RCC 7860 (cell line): ENCODE results near the gene RNF149.
A peak's percentile ranks its signal among the peaks of the same experiment; 100 is the strongest.
"Not testable (repeated sequence)": the region's sequence is repeated elsewhere in the genome, so short reads cannot be mapped to it uniquely, and the experiment has no call there.

ENCODE experiments used
- DNase-seq: peaks from one replicate; pipeline ENCODE4 v3.0.0-alpha.2; 2015; ENCODE audit warnings: low spot score
- FAIRE-seq: peaks from 2 replicates; lab custom pipeline; 2012; peaks lifted over from hg19 to GRCh38; lab: Jason Lieb, UNC

RNF149 gene

DNA sequence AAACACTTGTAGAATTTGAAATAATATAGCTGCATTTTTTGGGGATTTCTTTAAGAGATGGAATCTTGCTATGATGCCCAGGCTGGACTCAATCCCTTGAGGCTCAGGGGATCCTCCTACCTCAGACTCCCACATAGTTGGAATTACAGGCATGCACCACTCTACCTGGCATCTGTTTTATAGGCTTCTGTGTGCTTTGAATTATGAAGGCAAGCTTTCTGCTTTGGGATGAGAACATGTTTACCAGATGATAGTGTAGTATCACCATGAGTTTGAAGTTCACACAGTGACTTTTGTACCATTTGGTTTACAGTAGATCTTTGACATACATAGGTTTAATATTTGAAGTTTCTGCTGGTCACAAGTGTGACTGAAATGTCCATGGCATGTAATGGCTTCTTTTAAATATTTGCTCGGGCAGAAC lies 45.1 kb downstream of the RNF149 start:
- DNase-seq (no peak), FAIRE-seq (no peak)

DNA sequence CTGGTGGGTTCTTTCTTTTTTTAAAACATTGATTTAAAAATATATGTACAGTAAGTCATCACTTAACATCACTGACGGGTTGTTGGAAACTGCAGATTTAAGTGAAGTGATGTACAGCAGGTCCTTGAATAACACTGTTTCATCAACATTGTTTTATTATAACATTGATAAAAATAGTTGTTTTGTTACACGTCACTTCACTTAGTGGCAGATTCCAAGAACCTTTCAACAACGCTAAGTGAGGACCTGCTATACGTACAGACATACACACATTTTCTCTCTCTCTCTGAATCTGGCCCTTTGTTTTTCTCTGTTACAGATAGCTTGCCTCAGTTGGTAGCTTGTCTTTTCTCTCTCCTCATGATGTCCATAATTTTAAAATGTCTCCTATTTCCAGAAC lies 46.4 kb downstream of the RNF149 start:
- FAIRE-seq (no peak), DNase-seq (no peak)

DNA sequence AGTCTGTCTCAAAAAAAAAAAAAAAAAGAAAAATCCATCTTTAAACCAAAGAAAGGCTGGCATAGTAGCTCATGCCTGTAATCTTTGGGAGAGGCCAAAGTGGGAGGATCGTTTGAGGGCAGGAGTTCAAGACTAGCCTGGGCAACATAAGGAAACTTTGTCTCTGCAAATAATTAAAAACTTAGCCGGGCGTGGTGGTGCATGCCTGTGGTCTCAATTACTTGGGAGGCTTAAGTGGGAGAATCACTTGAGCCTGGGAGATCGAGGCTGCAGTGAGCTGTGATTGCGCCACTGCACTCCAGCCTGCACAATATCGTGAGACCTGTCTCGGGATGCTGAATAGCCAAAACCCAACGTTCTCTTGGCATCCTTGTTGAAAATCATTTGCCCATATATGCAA lies 49.7 kb downstream of the RNF149 start:
- no peak for FAIRE-seq
- no peak for DNase-seq

DNA sequence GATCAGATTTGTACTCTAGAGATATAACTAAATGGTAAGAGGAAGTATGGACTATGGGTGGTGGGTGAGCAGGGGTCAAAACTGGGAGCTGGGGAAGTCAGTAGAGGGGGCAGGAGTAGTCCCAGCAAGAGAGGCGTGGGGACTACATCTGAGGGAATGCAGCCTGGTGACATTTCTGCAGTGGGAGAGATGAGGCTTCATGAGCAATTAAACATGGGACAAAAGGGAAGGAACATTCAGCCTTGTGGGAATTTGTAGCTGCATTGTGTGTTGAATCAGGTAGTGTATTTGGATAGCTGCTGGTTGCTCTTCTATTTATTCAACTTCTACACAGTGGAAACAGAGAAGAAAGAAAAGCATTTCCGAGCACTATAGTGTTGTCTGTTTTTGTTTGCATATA lies 52.2 kb downstream of the RNF149 start:
- no peak for FAIRE-seq

DNA sequence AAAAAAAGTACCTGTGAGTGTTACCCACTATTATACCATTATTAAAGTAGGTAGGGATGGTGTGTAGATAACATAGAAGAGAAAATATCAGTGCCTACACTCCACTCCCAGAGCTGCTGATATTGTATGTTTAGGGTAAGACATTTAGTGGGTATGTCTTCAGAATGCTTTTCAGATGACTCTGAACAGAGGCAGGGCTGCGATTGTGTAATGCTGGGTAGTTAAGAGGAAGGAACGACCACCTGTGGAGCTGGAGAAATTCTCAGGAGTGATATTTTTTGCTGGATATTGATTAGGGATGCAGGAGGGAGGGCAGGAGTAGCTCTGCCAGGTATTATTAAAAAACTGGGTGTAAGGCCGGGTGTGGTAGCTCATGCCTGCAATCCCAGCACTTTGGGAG lies 53.0 kb downstream of the RNF149 start:
- DNase-seq (no peak), FAIRE-seq (no peak)

More for the DNA sequence above, 52.2 kb downstream of the RNF149 start:
- no peak for DNase-seq

DNA sequence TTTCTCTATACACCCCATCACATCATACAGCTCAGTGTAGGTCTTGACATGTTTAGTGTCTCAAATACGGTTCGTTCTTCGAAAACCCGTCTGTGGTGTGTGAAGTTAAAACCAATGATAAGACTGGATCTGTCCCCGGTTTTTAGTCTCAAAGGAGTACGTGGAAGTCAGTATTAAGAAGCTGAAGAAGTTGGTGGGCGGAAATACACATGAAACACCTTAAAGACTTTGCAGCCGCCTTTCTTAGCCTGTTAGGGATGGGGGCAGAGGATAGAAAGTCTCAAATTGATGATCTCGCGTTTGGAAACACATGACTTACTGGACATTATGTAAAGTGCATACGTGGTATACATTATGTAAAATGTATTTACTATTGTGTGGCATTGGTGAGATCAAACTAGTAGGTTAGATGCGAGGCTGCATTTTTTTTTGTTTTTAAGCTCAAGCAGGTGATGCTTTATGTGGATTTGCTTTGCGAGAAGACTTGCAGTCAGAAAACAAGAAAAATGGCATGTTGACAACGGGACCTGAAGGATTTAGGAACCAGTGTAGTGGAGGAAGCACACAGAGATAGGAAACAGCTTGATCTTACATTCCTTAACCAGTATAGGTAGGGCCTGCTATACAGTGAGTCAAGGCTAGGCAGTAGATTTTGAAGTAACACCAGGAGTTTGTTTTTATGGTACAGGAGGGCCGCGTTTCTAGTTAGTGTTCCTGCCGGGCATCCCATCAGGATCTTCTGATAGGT lies 54.6 kb downstream of the RNF149 start:
- no peak for FAIRE-seq

DNA sequence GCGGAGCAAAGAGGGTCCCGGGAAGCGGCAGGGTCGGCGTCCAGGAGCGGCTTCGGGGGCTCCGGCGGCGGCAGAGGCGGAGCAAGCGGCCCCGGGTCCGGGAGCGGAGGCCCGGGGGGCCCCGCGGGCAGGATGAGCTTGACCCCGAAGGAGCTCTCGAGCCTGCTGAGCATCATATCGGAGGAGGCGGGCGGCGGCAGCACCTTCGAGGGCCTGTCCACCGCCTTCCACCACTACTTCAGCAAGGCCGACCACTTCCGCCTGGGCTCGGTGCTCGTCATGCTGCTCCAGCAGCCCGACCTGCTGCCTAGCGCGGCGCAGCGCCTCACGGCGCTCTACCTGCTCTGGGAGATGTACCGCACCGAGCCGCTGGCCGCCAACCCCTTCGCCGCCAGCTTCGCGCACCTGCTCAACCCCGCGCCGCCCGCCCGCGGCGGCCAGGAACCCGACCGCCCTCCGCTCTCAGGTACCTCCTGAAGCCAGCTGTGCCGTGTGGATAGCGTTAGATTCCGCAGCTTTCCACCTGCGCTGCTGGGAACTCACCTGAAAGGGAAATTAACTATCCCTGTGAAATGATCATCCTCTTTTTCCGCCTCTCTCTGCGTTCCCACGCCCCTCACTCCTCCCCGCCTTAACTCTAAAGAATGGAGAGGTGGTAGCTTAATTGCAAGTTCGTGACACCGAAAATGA lies 55.3 kb downstream of the RNF149 start:
- FAIRE-seq = no peak

More for the DNA sequence above, 54.6 kb downstream of the RNF149 start:
- DNase-seq = no peak

DNA sequence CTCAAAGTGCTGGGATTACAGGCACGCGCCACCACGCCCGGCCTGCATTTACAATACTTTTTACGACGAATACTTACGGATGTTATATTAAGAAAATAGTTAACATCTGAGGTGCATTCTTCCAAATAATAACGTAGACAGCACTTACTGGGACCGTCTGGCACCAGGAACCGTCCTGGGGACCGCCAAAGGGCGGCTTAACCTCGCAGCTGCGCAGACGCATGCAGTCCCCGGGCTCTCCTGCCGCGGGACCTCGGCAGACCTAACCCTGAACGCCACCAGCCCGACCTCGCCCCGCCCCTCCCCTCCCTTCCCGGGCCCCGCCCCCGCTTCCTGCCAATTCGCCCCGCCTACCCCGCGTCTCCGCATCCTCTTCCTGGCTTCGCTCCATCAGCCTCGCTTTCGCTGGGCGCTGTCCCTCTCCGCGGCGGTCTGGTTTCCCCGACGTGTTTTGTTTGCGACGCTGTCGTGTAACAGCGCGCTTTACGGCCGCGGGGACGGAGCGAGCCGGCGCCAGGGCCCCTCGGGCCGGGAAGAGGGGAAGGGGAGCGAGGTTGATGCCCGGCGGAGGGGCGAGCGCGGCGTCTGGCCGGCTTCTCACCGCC lies 56.0 kb downstream of the RNF149 start, which contains the start of gene CNOT11:
CNOT11 (plus strand) TSS at position 479 of the 605 bp plus-strand sequence; CDS start at position 558, 79 bp downstream.
- DNase-seq (peak; percentile 96), FAIRE-seq (peak; percentile 21)

More for the DNA sequence above, 55.3 kb downstream of the RNF149 start:
- DNase-seq = peak; percentile 50

DNA sequence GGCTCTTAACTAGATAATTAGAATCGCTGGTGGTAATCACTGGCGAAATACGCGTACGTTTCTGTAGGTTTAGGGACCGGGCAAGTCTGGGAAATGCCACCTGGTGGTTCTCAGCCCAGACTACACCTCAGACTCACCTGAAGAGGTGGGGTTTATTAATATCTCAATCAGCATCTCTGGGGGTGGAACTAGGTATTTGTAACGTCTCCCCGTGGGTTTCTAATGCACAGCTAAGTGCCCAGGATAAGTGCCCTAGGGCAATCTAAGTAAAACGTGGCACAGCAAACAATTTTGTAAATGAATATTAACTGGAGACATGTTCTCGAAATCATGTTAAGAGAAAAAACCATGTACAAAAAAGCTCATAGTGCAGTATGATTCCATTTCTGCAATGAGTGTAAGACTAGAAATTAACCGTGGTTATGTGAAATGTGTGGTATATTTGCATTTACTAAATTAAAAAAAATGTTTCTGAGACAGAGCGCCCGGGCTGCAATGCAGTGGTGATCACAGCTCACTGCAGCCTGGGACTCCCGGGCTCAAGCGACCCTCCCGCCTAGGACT lies 56.6 kb downstream of the RNF149 start:
- no peak for FAIRE-seq
- DNase-seq = peak; percentile 24

DNA sequence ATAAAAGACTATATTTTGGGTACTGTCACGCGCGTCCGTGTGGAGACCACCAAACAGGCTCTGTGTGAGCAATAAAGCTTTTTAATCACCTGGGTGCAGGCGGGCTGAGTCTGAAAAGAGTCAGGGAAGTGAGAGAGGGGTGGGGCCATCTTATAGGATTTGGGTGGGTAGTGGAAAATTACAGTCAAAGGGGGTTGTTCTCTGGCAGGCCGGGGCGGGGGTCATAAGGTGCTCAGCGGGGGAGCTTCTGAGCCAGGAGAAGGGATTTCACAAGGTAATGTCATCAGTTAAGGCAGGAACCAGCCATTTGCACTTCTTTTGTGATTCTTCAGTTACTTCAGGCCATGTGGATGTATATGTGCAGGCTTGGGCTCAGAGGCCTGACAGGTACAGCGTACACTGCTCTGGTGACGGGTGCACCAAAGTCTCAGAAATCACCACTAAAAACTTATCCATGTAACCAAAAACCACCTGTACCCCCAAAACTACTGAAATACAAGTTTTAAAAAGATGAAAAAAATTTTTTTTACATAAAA lies 57.2 kb downstream of the RNF149 start:
- not testable (repeated sequence) for DNase-seq, FAIRE-seq

DNA sequence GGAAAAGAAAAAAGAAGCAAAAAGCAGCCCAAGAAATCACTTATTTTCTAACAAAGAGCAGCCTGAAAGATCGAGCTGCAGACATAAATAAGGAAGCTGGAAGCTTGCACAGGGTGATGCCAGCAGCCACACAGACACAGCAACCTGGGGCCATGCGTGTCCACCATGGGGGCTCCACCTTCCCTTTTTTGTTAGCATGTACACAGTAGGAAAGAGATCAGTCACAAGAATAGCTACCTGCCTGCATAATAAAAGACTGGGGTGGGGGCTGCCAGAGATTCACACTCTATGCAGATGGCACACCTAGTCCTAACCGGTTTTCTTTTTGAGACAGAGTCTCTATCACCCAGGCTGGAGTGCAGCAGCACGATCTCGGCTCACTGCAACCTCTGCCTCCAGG lies 58.7 kb downstream of the RNF149 start:
- DNase-seq (no peak), FAIRE-seq (no peak)

DNA sequence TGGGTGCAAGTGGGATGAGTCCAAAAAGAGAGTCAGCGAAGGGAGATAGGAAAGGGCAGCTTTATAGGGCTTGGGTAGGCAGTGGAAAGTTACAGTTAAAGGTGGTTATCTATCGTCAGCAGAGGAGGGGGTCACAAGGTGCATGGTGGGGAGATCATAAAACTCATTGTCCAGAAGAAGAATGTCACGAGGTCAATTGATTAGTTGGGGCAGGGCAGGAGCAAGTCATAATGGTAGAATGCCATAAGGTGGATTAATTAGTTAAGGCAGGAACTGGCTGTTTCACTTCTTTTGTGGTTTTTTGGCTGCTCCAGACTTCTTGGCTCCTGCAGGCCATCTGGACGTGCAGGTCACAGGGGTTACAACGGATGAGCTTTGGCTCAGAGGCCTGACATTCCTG lies 59.7 kb downstream of the RNF149 start:
- not testable (repeated sequence) for FAIRE-seq, DNase-seq

DNA sequence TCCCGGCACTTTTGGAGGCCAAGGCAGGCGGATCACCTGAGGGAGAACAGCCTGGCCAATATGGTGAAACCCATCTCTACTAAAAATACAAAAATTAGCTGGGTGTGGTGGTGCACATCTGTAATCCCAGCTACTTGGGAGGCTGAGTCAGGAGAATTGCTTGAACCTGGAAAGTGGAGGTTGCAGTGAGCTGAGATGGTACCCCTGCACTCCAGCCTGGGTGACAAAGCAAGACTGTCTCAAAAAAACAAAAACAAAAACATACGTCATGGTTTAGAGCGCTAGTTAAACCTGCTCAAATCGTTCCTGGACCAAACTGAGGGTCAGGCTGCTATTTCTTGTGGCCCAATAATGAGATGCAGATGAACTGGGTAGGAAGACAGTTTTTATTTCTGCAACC lies 63.0 kb downstream of the RNF149 start:
- not testable (repeated sequence) for DNase-seq, FAIRE-seq

DNA sequence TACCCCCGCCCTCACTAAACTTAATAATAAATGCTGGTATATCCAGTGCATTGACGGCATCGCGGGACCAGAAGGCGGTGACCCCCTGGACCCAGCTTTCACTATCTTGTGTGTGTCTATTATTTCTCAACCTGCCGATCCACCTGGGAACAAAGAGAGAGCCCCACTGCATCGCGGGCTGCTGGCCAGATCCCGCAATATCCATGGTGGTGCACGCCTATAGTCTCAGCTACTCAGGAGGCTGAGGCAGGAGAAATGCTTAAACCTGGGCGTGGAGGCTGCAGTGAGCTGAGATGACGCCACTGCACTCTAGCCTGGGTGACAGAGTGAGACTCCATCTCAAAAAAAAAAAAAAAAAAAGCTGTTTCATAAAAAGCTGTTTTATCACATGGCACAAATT lies 63.6 kb downstream of the RNF149 start:
- FAIRE-seq, DNase-seq: not testable (repeated sequence)

DNA sequence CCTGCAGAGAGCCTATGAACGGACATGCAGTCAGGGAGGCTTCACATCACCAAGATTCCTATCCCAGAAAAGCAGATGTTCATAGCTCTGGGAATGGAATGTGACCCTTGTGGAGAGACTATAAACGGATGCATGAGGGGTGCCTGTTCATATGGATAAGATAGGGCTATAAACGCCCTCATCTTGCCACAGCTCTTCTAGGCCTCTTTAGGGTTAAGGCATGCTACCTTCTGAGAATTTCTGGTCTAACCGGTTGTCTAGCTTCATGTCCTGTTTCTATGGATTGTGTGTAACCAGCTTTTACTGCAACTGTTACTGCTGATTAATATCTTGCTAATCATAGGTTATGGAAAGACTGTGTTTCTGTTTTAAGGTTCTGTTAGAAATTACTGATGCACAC lies 64.1 kb downstream of the RNF149 start:
- DNase-seq, FAIRE-seq: not testable (repeated sequence)

DNA sequence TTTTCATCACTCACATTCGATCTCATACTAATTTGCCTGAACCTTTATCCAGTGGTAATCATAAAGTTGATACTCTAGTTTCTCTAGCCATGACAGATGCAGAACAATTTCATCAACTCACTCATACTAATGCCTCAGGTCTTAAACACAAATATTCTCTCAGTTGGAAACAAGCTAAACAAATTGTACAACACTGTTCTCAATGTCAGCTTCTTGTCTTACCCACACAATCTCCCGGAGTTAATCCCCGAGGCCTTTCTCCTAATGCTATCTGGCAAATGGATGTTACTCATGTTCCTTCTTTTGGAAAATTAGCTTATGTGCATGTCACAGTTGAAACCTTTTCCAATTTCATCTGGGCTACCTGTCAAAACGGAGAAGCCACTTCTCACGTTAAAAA lies 67.3 kb downstream of the RNF149 start:
- FAIRE-seq (no peak), DNase-seq (no peak)

DNA sequence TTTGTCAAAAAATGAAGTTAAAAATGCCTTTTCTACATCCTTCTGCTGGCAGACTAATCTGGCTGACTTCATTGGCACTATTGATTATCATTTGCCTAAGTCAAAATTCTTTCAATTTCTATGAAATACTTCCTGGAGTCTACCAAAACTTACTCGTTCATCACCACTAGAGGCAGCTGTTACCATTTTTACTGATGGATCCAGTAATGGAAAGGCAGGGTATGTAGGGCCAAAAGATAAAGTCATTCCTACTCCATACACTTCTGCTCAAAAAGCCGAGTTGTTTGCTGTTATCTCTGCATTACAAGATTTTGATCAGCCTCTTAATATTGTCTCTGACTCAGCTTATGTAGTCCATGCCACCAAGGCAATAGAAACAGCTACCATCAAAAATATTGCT lies 67.8 kb downstream of the RNF149 start:
- peak; percentile 15 for DNase-seq
- not testable (repeated sequence) for FAIRE-seq

DNA sequence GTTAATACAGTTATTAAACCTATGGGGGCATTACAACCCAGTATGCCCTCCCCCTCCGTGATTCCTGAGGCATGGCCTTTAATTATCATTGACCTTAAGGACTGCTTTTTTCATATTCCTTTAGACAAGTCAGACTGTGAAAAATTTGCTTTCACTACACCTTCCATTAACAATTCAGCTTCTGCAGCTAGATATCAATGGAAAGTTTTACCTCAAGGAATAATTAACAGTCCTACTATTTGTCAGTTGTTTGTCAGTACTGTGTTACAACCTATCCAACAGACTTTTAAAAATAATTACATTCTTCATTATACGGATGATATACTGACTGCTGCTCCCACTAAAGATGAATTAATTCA lies 68.8 kb downstream of the RNF149 start:
- not testable (repeated sequence) for FAIRE-seq, DNase-seq

DNA sequence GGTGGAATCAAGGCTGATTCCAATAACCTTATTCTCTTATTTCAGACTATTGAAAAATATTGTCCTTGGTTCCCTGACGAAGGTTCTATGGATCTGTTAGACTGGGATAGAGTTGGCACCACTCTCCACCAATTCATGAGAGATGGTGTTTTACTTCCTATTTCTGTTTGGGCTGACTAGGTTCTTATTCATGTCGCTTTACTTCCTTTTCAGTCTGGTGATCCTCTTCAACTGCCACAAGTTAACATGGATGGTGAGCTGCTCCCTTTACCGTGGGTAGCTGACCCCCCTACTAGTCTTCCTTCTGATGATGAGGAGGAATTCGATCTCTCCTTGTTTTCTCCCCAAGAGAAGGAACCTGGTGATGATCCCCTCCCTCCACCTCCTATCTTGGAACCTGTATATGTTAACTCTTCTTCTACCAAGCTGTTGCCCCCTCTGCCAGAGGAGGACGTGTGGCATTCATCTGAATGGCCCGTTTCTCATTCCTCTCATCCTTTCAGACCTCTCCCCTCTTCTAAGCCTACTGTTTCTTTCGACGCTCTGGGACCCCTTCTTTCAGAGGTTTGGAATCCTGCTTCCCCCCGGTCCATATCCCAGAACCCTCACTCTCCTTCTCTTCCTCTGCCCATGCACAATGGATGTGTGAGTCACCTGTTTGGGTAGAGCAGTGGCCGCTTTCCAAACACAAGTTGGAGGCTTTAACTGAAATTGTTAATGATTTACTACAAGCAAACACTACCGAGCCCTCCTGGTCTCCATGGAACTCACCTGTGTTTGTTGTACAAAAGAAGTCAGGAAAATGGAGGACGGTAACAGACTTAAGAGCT lies 69.4 kb downstream of the RNF149 start:
- peak; percentile 91 for FAIRE-seq
- peak; percentile 94 for DNase-seq

DNA sequence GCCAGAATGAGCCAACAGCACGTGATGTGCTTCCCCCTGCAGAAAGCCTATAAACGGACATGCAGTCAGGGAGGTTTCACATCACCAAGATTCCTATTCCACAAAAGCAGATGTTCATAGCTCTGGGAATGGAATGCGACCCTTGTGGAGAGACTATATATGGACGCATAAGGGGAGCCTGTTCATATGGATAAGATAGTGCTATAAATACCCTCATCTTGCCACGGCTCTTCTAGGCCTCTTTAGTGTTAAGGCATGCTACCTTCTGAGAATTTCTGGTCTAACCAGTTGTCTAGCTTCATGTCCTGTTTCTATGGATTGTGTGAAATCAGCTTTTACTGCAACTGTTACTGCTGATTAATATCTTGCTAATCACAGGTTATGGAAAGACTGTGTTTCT lies 70.6 kb downstream of the RNF149 start:
- not testable (repeated sequence) for DNase-seq, FAIRE-seq
